Large intestine (tissue), 3 donors: Measurements from ENCODE around the gene CHST15. TPM values are rescaled to one million over a fixed set of nuclear protein-coding genes. Genes with fewer than 3 reads are reported as not detected.

ENCODE experiments used
- DNase-seq, 2 donors: peaks; one replicate each; pipeline versions ENCODE4 v3.0.0 to v3.0.0-alpha.2; 2013
- H3K27ac ChIP-seq: one replicate; pipeline ENCODE4 v1.5.1; 2013; ENCODE audit warnings: low read length
- H3K27me3 ChIP-seq: 2 replicates; pipeline ENCODE4 v1.6.1; 2013; ENCODE audit warnings: low read length; ENCODE audit not compliant: control insufficient read depth, insufficient read depth
- H3K36me3 ChIP-seq: 2 replicates; pipeline ENCODE4 v1.6.1; 2013; ENCODE audit warnings: low read length; ENCODE audit not compliant: control insufficient read depth, insufficient read depth
- H3K4me1 ChIP-seq: one replicate; pipeline ENCODE4 v1.6.1; 2013; ENCODE audit warnings: low read length; ENCODE audit not compliant: control insufficient read depth, insufficient read depth
- H3K4me3 ChIP-seq: one replicate; pipeline ENCODE4 v1.5.1; 2013; ENCODE audit warnings: low read length
- H3K9me3 ChIP-seq: one replicate; pipeline ENCODE4 v1.6.1; 2013; ENCODE audit warnings: mild to moderate bottlenecking, low read depth, low read length, moderate library complexity; ENCODE audit not compliant: control insufficient read depth
- WGBS: methylation state at CpG from one replicate; pipeline ENCODE4 v1.1.5; 2013; ENCODE audit warnings: low lambda C conversion rate; ENCODE audit not compliant: insufficient coverage; 5-methylcytosine and 5-hydroxymethylcytosine counted together
- polyA plus RNA-seq: library from polyadenylated mRNA; unstranded; fragments of 120-200 nt; gene quantifications from one replicate; pipeline ENCODE4 v1.2.1, GENCODE V29; 2013

The CHST15 gene
- polyA plus RNA-seq, 1 donor = 9.4 TPM

GRCh38 chr10:124083740-124084397 is 9.5 kb downstream of the CHST15 start:
- no CpG with 5 or more reads among the region's 16 CpGs for WGBS
- Histone ChIP-seq H3K4me1 (no peaks in the 10 kb centered on the region), H3K36me3 (no peaks in the 10 kb centered on the region), H3K27me3 (peaks cover 2% of the 10 kb centered on the region), H3K27ac (no peak overlapping the region), H3K4me3 (no peak overlapping the region), H3K9me3 (no peaks in the 10 kb centered on the region)
- no peak for DNase-seq

- WGBS = 92% methylated on average over 3 of the region's 10 CpGs
- Histone ChIP-seq H3K4me1 (no peaks in the 10 kb centered on the region), H3K27ac (no peak overlapping the region)
These were observed 10.2 kb downstream of the CHST15 start for GRCh38 chr10:124083047-124083739.

GRCh38 chr10:124082555-124082954 is 10.8 kb downstream of the CHST15 start:
- no peaks in the 10 kb centered on the region for H3K9me3 ChIP-seq
- H3K4me3 ChIP-seq = no peak overlapping the region
- no peak overlapping the region for H3K27ac ChIP-seq
- 100% methylated on average over 1 of the region's 6 CpGs for WGBS
- no peaks in the 10 kb centered on the region for H3K4me1 ChIP-seq
- no peak for DNase-seq
- H3K27me3 ChIP-seq = no peaks in the 10 kb centered on the region
- no peaks in the 10 kb centered on the region for H3K36me3 ChIP-seq

More at GRCh38 chr10:124083047-124083739, 10.2 kb downstream of the CHST15 start:
- Histone ChIP-seq H3K27me3 (peaks cover under 1% of the 10 kb centered on the region), H3K4me3 (no peak overlapping the region), H3K36me3 (no peaks in the 10 kb centered on the region), H3K9me3 (no peaks in the 10 kb centered on the region)
- DNase-seq = no peak

GRCh38 chr10:124081547-124082140 is 11.8 kb downstream of the CHST15 start:
- H3K4me3 ChIP-seq = no peak overlapping the region
- DNase-seq = no peak
- H3K27me3 ChIP-seq = no peaks in the 10 kb centered on the region
- no peaks in the 10 kb centered on the region for H3K36me3 ChIP-seq
- H3K9me3 ChIP-seq = no peaks in the 10 kb centered on the region
- no CpG with 5 or more reads among the region's 13 CpGs for WGBS
- H3K4me1 ChIP-seq = no peaks in the 10 kb centered on the region
- no peak overlapping the region for H3K27ac ChIP-seq

GRCh38 chr10:124079864-124080263 is 13.5 kb downstream of the CHST15 start:
- Histone ChIP-seq H3K9me3 (no peaks in the 10 kb centered on the region), H3K4me1 (no peaks in the 10 kb centered on the region), H3K27me3 (no peaks in the 10 kb centered on the region), H3K27ac (no peak overlapping the region), H3K4me3 (no peak overlapping the region), H3K36me3 (no peaks in the 10 kb centered on the region)
- DNase-seq = no peak
- no CpG with 5 or more reads among the region's 9 CpGs for WGBS

- no peak overlapping the region for H3K4me3 ChIP-seq
- H3K9me3 ChIP-seq = no peaks in the 10 kb centered on the region
- H3K36me3 ChIP-seq = no peaks in the 10 kb centered on the region
- no peaks in the 10 kb centered on the region for H3K27me3 ChIP-seq
- DNase-seq = no peak
- no peak overlapping the region for H3K27ac ChIP-seq
- H3K4me1 ChIP-seq = no peaks in the 10 kb centered on the region
These were observed 14.7 kb downstream of the CHST15 start for GRCh38 chr10:124078714-124079113.

- Histone ChIP-seq H3K4me3 (no peak overlapping the region), H3K27me3 (no peaks in the 10 kb centered on the region), H3K36me3 (no peaks in the 10 kb centered on the region), H3K27ac (no peak overlapping the region), H3K9me3 (no peaks in the 10 kb centered on the region), H3K4me1 (no peaks in the 10 kb centered on the region)
- DNase-seq = no peak
- WGBS = no CpG with 5 or more reads among the region's 4 CpGs
These were observed 15.4 kb downstream of the CHST15 start for GRCh38 chr10:124078028-124078427.

- H3K27me3 ChIP-seq = no peaks in the 10 kb centered on the region
- no peaks in the 10 kb centered on the region for H3K9me3 ChIP-seq
- no peaks in the 10 kb centered on the region for H3K4me1 ChIP-seq
- no peak overlapping the region for H3K4me3 ChIP-seq
- H3K27ac ChIP-seq = no peak overlapping the region
- no peaks in the 10 kb centered on the region for H3K36me3 ChIP-seq
- DNase-seq = no peak
- WGBS = no CpG with 5 or more reads among the region's 12 CpGs
These were observed 16.0 kb downstream of the CHST15 start for GRCh38 chr10:124077208-124077993.

- H3K4me3 ChIP-seq = no peak overlapping the region
- H3K4me1 ChIP-seq = no peaks in the 10 kb centered on the region
- no peaks in the 10 kb centered on the region for H3K9me3 ChIP-seq
- 100% methylated on average over 1 of the region's 9 CpGs for WGBS
- no peak overlapping the region for H3K27ac ChIP-seq
- no peak for DNase-seq
- no peaks in the 10 kb centered on the region for H3K27me3 ChIP-seq
- H3K36me3 ChIP-seq = no peaks in the 10 kb centered on the region
These were observed 17.2 kb downstream of the CHST15 start for GRCh38 chr10:124076148-124076733.
